SH-SY5Y (cell line): Measurements from ENCODE around the gene PLBD2.

ENCODE experiments used
- GATA2 ChIP-seq: IDR thresholded peaks from 2 replicates; pipeline ENCODE4 v1.6.1; 2011; ENCODE audit warnings: mild to moderate bottlenecking, low read depth, low read length
- GATA3 ChIP-seq: IDR thresholded peaks from 2 replicates; pipeline ENCODE4 v1.6.1; 2011; ENCODE audit warnings: low read depth, mild to moderate bottlenecking, low read length, moderate library complexity

- TF ChIP-seq GATA2, result no peak
- no peak for TF ChIP-seq GATA3
These were observed 7.3 kb upstream of the PLBD2 start for GRCh38 chr12:113351089-113351488.
